ENCODE data around the gene SUCLG2.

The SUCLG2 gene

DNA sequence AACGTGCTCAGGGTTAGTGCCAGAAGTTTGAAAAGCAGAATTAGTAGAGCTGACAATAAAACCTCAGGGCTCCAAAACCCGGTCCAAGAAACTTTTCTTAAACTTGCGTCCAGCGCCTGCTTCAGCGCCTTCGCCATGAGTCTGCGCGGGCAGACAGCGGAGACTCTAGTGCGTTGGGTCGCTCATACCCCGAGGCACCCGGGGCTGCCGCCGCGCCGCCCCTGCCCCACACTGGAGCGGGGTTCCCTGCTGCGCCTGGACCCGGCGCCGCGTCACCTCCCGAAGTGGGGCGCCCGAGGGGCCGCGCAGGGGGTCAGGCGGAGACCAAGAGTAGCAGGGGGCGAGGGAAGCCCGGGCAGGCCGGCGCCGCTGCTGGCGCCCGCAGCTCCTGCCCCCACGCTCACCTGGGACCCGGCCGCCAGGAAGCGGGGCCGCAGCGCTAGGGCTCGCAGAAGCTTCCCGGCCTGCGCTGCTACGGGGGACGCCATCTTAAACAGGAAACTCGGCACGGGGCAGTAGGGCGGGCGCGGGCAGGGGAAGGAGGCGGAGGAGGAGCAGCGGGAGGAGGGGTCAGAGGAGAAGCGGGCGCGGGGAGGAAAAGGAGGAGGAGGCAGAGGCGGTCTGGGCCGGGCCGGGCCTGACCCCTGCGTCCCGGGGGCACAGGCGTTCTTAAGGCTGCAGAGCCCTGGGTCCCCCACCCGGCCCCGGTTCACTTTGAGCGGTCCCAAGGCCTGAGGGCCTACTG is at the start of gene SUCLG2 (continued):
- TF ChIP-seq, protein P1, sequence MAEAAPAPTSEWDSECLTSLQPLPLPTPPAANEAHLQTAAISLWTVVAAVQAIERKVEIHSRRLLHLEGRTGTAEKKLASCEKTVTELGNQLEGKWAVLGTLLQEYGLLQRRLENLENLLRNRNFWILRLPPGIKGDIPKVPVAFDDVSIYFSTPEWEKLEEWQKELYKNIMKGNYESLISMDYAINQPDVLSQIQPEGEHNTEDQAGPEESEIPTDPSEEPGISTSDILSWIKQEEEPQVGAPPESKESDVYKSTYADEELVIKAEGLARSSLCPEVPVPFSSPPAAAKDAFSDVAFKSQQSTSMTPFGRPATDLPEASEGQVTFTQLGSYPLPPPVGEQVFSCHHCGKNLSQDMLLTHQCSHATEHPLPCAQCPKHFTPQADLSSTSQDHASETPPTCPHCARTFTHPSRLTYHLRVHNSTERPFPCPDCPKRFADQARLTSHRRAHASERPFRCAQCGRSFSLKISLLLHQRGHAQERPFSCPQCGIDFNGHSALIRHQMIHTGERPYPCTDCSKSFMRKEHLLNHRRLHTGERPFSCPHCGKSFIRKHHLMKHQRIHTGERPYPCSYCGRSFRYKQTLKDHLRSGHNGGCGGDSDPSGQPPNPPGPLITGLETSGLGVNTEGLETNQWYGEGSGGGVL (tag by site-specific recombination; IDR thresholded peaks at IDR 0.05) = peak; percentile 49
- TF ChIP-seq, protein P2, sequence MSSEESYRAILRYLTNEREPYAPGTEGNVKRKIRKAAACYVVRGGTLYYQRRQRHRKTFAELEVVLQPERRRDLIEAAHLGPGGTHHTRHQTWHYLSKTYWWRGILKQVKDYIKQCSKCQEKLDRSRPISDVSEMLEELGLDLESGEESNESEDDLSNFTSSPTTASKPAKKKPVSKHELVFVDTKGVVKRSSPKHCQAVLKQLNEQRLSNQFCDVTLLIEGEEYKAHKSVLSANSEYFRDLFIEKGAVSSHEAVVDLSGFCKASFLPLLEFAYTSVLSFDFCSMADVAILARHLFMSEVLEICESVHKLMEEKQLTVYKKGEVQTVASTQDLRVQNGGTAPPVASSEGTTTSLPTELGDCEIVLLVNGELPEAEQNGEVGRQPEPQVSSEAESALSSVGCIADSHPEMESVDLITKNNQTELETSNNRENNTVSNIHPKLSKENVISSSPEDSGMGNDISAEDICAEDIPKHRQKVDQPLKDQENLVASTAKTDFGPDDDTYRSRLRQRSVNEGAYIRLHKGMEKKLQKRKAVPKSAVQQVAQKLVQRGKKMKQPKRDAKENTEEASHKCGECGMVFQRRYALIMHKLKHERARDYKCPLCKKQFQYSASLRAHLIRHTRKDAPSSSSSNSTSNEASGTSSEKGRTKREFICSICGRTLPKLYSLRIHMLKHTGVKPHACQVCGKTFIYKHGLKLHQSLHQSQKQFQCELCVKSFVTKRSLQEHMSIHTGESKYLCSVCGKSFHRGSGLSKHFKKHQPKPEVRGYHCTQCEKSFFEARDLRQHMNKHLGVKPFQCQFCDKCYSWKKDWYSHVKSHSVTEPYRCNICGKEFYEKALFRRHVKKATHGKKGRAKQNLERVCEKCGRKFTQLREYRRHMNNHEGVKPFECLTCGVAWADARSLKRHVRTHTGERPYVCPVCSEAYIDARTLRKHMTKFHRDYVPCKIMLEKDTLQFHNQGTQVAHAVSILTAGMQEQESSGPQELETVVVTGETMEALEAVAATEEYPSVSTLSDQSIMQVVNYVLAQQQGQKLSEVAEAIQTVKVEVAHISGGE (tag by site-specific recombination; conservative IDR thresholded peaks at IDR 0.05; ENCODE audit: low read depth) = peak; percentile 49
- no peak for TF ChIP-seq ZNF292 (tag by site-specific recombination; IDR thresholded peaks at IDR 0.05; ENCODE audit: borderline replicate concordance, low read depth)
- peak; percentile 66 for TF ChIP-seq YY1 (tag by site-specific recombination; IDR thresholded peaks at IDR 0.05)
- TF ChIP-seq ZFP37 (tag by site-specific recombination; IDR thresholded peaks at IDR 0.05) = no peak
- TF ChIP-seq, protein P3, sequence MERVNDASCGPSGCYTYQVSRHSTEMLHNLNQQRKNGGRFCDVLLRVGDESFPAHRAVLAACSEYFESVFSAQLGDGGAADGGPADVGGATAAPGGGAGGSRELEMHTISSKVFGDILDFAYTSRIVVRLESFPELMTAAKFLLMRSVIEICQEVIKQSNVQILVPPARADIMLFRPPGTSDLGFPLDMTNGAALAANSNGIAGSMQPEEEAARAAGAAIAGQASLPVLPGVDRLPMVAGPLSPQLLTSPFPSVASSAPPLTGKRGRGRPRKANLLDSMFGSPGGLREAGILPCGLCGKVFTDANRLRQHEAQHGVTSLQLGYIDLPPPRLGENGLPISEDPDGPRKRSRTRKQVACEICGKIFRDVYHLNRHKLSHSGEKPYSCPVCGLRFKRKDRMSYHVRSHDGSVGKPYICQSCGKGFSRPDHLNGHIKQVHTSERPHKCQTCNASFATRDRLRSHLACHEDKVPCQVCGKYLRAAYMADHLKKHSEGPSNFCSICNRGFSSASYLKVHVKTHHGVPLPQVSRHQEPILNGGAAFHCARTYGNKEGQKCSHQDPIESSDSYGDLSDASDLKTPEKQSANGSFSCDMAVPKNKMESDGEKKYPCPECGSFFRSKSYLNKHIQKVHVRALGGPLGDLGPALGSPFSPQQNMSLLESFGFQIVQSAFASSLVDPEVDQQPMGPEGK (tag by site-specific recombination; IDR thresholded peaks at IDR 0.05) = peak; percentile 71
- TF ChIP-seq, protein P4, sequence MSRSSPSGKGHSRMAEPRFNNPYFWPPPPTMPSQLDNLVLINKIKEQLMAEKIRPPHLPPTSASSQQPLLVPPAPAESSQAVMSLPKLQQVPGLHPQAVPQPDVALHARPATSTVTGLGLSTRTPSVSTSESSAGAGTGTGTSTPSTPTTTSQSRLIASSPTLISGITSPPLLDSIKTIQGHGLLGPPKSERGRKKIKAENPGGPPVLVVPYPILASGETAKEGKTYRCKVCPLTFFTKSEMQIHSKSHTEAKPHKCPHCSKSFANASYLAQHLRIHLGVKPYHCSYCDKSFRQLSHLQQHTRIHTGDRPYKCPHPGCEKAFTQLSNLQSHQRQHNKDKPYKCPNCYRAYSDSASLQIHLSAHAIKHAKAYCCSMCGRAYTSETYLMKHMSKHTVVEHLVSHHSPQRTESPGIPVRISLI (tag by site-specific recombination; IDR thresholded peaks at IDR 0.05) = no peak
- TF ChIP-seq SP3 (tag by site-specific recombination; IDR thresholded peaks at IDR 0.05) = peak; percentile 86
- no peak for TF ChIP-seq ZNF701 (tag by site-specific recombination; IDR thresholded peaks at IDR 0.05)
- TF ChIP-seq ZNF394 (tag by site-specific recombination; IDR thresholded peaks at IDR 0.05; ENCODE audit: borderline replicate concordance) = peak; percentile 96
- TF ChIP-seq, protein P5, sequence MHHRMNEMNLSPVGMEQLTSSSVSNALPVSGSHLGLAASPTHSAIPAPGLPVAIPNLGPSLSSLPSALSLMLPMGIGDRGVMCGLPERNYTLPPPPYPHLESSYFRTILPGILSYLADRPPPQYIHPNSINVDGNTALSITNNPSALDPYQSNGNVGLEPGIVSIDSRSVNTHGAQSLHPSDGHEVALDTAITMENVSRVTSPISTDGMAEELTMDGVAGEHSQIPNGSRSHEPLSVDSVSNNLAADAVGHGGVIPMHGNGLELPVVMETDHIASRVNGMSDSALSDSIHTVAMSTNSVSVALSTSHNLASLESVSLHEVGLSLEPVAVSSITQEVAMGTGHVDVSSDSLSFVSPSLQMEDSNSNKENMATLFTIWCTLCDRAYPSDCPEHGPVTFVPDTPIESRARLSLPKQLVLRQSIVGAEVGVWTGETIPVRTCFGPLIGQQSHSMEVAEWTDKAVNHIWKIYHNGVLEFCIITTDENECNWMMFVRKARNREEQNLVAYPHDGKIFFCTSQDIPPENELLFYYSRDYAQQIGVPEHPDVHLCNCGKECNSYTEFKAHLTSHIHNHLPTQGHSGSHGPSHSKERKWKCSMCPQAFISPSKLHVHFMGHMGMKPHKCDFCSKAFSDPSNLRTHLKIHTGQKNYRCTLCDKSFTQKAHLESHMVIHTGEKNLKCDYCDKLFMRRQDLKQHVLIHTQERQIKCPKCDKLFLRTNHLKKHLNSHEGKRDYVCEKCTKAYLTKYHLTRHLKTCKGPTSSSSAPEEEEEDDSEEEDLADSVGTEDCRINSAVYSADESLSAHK (tag by site-specific recombination; IDR thresholded peaks at IDR 0.05) = no peak
- TF ChIP-seq SP7 (tag by site-specific recombination; IDR thresholded peaks at IDR 0.05) = 0 out of 2 replicates have a peak, but pooled peaks have one; percentile 31
- TF ChIP-seq GLI2 (tag by site-specific recombination; IDR thresholded peaks at IDR 0.05; ENCODE audit: borderline replicate concordance, low read depth) = no peak
- TF ChIP-seq, protein P6, sequence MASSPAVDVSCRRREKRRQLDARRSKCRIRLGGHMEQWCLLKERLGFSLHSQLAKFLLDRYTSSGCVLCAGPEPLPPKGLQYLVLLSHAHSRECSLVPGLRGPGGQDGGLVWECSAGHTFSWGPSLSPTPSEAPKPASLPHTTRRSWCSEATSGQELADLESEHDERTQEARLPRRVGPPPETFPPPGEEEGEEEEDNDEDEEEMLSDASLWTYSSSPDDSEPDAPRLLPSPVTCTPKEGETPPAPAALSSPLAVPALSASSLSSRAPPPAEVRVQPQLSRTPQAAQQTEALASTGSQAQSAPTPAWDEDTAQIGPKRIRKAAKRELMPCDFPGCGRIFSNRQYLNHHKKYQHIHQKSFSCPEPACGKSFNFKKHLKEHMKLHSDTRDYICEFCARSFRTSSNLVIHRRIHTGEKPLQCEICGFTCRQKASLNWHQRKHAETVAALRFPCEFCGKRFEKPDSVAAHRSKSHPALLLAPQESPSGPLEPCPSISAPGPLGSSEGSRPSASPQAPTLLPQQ (tag by site-specific recombination; IDR thresholded peaks at IDR 0.05) = 0 out of 2 replicates have a peak, but pooled peaks have one; percentile 26
- TF ChIP-seq TRIM28 (IDR thresholded peaks at IDR 0.05; ENCODE audit: borderline replicate concordance, low read length) = no peak
- no peak for TF ChIP-seq ZNF529 (tag by site-specific recombination; IDR thresholded peaks at IDR 0.05; ENCODE audit: insufficient replicate concordance)
- TF ChIP-seq ZNF768 (tag by site-specific recombination; IDR thresholded peaks at IDR 0.05) = no peak
- peak; percentile 64; the same call in 1 of the 2 replicates for TF ChIP-seq ZNF76 (tag by site-specific recombination; IDR thresholded peaks at IDR 0.05; ENCODE audit: borderline replicate concordance, low read depth)
- 0 out of 2 replicates have a peak, but pooled peaks have one; percentile 33 for TF ChIP-seq ZNF423 (tag by site-specific recombination; IDR thresholded peaks at IDR 0.05)
- TF ChIP-seq, protein P7, sequence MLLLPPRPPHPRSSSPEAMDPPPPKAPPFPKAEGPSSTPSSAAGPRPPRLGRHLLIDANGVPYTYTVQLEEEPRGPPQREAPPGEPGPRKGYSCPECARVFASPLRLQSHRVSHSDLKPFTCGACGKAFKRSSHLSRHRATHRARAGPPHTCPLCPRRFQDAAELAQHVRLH (tag by site-specific recombination; IDR thresholded peaks at IDR 0.05) = no peak
- TF ChIP-seq KLF16 (tag by site-specific recombination; IDR thresholded peaks at IDR 0.05) = 0 out of 2 replicates have a peak, but pooled peaks have one; percentile 16
- no peak for TF ChIP-seq ZNF785 (tag by site-specific recombination; IDR thresholded peaks at IDR 0.05)
- peak; percentile 68; the same call in 1 of the 2 replicates for TF ChIP-seq BCL11A (tag by site-specific recombination; IDR thresholded peaks at IDR 0.05; ENCODE audit: low read depth)
- TF ChIP-seq ZNF341 (tag by site-specific recombination; IDR thresholded peaks at IDR 0.05; ENCODE audit: low read depth) = no peak
- peak; percentile 64; the same call in 1 of the 2 replicates for TF ChIP-seq KLF8 (tag by site-specific recombination; IDR thresholded peaks at IDR 0.05)
- TF ChIP-seq ZBTB20 (tag by site-specific recombination; IDR thresholded peaks at IDR 0.05) = peak; percentile 85
